Fibroblast of mammary gland (primary cell): Measurements from ENCODE around the gene ICAM2.

Source experiments
- DNase-seq: peaks from one replicate; pipeline ENCODE4 v3.0.0-alpha.2; 2010; ENCODE audit warnings: low read depth
- H3K4me3 ChIP-seq: 2 replicates; pipeline ENCODE4 v1.5.1; 2011; ENCODE audit warnings: low read depth, mild to moderate bottlenecking, low read length, moderate library complexity; ENCODE audit not compliant: control insufficient read depth
- CTCF ChIP-seq: conservative IDR thresholded peaks from 2 replicates; pipeline ENCODE4 v1.5.1; 2011; ENCODE audit warnings: low read depth, low read length, inconsistent platforms; ENCODE audit not compliant: control insufficient read depth, insufficient read depth

The ICAM2 gene

GRCh38 chr17:64051153-64051552 is 30.7 kb upstream of the ICAM2 start:
- no peak for TF ChIP-seq CTCF
- no peak overlapping the region for H3K4me3 ChIP-seq
- no peak for DNase-seq

DNA sequence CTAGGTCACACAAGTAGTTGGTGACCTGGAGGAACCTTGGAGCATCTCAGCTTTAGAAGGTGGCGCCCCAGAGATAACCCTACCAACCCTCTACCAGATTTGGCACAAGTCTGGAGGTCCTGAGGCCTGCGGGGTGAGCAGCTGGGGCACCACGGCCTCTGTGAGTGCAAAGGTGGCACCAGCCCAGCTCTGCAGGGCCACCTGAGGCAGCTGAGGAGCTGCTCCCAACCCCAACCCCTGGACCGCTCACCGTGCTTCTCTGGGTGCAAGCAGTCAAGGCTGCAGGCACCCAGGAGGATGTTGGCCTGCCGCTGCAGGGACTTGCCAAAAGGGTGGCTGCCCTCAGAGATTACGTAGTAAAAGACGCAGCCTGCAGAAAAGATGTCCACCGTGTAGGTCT is 28.4 kb upstream of the ICAM2 start:
- no peak overlapping the region for H3K4me3 ChIP-seq
- DNase-seq = no peak
- no peak for TF ChIP-seq CTCF

DNA sequence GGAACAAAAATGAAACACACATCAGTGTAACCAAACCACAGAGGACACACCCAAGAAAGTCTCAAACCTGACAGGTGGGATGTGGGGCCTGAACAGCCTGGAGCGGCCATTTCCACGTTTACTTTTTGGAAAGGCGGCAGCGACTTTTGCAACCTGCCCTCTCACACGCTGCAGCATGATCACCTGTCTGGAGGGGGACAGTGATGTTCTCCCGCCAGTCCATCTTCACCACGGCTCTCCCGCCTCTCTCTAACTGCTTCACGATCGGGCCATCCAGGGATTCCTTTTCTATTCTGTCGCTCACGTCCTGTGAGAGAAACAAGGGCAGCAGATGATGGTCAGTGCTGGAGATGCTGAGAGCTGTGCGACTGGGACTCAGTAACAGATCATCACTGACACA is 24.7 kb upstream of the ICAM2 start:
- H3K4me3 ChIP-seq = no peak overlapping the region
- no peak for DNase-seq
- no peak for TF ChIP-seq CTCF

GRCh38 chr17:64042700-64043485 is 22.5 kb upstream of the ICAM2 start:
- H3K4me3 ChIP-seq = no peak overlapping the region

DNA sequence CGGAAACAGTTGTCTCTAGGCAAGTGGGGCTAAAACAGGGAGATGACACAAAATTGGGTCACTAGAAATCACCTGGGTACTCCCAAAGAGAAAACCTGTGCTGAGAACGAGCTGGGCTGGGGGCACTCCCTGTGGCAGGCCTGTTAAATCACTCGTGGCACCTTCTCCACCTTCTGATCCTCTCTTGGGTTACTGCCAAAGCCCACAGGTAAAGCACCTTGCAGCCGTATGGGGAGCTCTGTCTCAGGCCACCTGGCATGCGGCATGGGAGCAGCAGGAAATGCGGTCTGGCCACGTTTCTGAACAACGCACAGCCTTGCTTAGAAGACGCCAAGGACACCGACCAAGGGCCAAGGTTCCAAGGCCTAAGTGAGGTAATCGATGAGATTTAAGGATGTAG is 21.5 kb upstream of the ICAM2 start:
- TF ChIP-seq CTCF = no peak
- H3K4me3 ChIP-seq = no peak overlapping the region
- no peak for DNase-seq

More at GRCh38 chr17:64042700-64043485, 22.5 kb upstream of the ICAM2 start:
- TF ChIP-seq CTCF = no peak
- no peak for DNase-seq

DNA sequence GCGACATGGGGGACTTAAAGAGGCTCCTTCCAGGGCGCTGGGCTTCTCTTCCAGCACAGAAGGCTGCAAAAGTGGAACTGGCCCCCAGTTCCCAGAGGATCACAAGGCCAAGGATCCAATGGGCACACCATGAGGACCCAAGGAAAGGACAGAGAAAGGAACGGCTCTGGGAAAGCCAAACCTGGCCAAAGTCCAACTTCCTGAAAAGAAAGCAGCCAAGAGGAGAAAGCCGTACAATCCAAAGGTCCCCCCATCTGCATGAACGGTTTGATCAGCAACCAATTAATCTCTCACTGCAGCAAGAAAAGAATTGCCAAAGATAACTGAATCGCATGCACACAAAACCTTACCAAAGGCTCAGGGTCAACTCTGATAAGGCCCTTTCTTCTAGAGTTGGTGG is 19.8 kb upstream of the ICAM2 start:
- no peak overlapping the region for H3K4me3 ChIP-seq
- no peak for TF ChIP-seq CTCF
- DNase-seq = no peak

DNA sequence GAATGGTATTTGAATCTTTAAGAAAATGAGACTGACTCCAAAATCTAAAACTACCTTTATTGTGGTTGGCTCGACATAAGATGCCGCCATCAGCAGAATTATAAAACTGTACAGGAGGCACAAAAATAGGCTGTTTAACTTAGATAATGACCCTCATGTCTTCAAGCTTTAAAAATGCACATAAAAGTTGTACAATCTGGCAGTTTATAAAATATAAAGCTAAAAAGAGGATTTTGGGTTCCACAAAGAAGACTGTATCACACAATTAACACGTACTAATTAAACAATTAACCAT is 18.6 kb upstream of the ICAM2 start:
- TF ChIP-seq CTCF = no peak
- H3K4me3 ChIP-seq = no peak overlapping the region
- DNase-seq = no peak
